ENCODE data around the gene DAPK3. TPM values are rescaled to one million over a fixed set of nuclear protein-coding genes. Genes with fewer than 3 reads are reported as not detected.

The DAPK3 gene
- total and polyA plus RNA-seq, 8 donors, result 20.6 to 61.4 (median 30.4) TPM

GRCh38 chr19:3919793-3920192 is 51.1 kb downstream of the DAPK3 start:
- ATAC-seq (no peak), DNase-seq (no peak), FAIRE-seq (no peak)
- WGBS, 2 donors, result 88 to 92% methylated on average over 8 of the region's 8 CpGs
- intact Hi-C loops (cut with DNase I), result no loop called here
- Histone ChIP-seq H3K27me3 (no peaks in the 10 kb centered on the region), H3K4me3 (no peak overlapping the region), H3K9me3 (no peaks in the 10 kb centered on the region), H3K36me3 (no peaks in the 10 kb centered on the region), H3K4me1 (no peaks in the 10 kb centered on the region), H3K27ac (no peak overlapping the region)
- TF ChIP-seq CTCF (IDR thresholded peaks at IDR 0.05), result no peak

- Histone ChIP-seq H3K27ac (no peak overlapping the region), H3K4me3 (no peak overlapping the region), H3K36me3 (no peaks in the 10 kb centered on the region), H3K27me3 (no peaks in the 10 kb centered on the region), H3K4me1 (no peaks in the 10 kb centered on the region), H3K9me3 (no peaks in the 10 kb centered on the region)
- ATAC-seq (no peak), DNase-seq (no peak), FAIRE-seq (no peak)
- intact Hi-C loops (cut with DNase I), result no loop called here
- WGBS, 2 donors, result 79 to 90% methylated on average over 5 of the region's 5 CpGs
- TF ChIP-seq CTCF (IDR thresholded peaks at IDR 0.05), result no peak
Measured at GRCh38 chr19:3916033-3916432, 54.9 kb downstream of the DAPK3 start.

GRCh38 chr19:3914199-3914598 is 56.7 kb downstream of the DAPK3 start:
- Histone ChIP-seq H3K4me1 (no peaks in the 10 kb centered on the region), H3K27ac (no peak overlapping the region), H3K4me3 (no peak overlapping the region), H3K27me3 (no peaks in the 10 kb centered on the region), H3K9me3 (no peaks in the 10 kb centered on the region), H3K36me3 (no peaks in the 10 kb centered on the region)
- intact Hi-C loops (cut with DNase I), result no loop called here
- no peak for DNase-seq
- FAIRE-seq, result no peak
- no peak for TF ChIP-seq CTCF (IDR thresholded peaks at IDR 0.05)
- 69 to 80% methylated on average over 7 to 9 of the region's 9 CpGs for WGBS, 2 donors
- ATAC-seq, result no peak

- Histone ChIP-seq H3K36me3 (no peaks in the 10 kb centered on the region), H3K27me3 (no peaks in the 10 kb centered on the region), H3K4me3 (no peak overlapping the region), H3K27ac (no peak overlapping the region), H3K9me3 (no peaks in the 10 kb centered on the region), H3K4me1 (no peaks in the 10 kb centered on the region)
- FAIRE-seq (no peak), DNase-seq (no peak), ATAC-seq (no peak)
- WGBS, 2 donors, result 100% methylated on average over 1 of the region's 1 CpG
- intact Hi-C loops (cut with DNase I), result no loop called here
- no peak for TF ChIP-seq CTCF (IDR thresholded peaks at IDR 0.05)
Measured at GRCh38 chr19:3910105-3910504, 60.8 kb downstream of the DAPK3 start.

Small RNAs within 50 kb of the gene (microRNA-seq; reads per million reads assigned to microRNA genes)
- 0 reads per million in 2 donors for gene MIR637

Other genes with a start within 250 kb of the DAPK3 start
- 10 to 100 TPM in 3 of 6 donors, 1 to 10 TPM in 3; 6.7 to 18.7 (median 9.7) TPM for gene APBA3, start 209.4 kb downstream of the DAPK3 start, total RNA-seq
- gene APBA3, start 209.4 kb downstream of the DAPK3 start, polyA plus RNA-seq, result 10 to 100 TPM; 21.7 to 27.1 TPM
- 10 to 100 TPM; 30.0 to 46.3 (median 36.5) TPM for gene MRPL54, start 208.4 kb downstream of the DAPK3 start, total RNA-seq
- gene MRPL54, start 208.4 kb downstream of the DAPK3 start, polyA plus RNA-seq, result 100 to 1,000 TPM in 1 of 2 donors, 10 to 100 TPM in 1; 95.8 to 104 TPM
- not detected for gene RAX2, start 198.9 kb downstream of the DAPK3 start, total RNA-seq
- gene RAX2, start 198.9 kb downstream of the DAPK3 start, polyA plus RNA-seq, result not detected
- 1 to 10 TPM in 2 of 6 donors, under 1 TPM in 2, not detected in 2; 0.69 to 3.9 (median 1.5) TPM for gene MATK, start 184.7 kb downstream of the DAPK3 start, total RNA-seq
- gene MATK, start 184.7 kb downstream of the DAPK3 start, polyA plus RNA-seq, result 1 to 10 TPM; 1.6 to 1.8 TPM
- gene ZFR2, start 102.1 kb downstream of the DAPK3 start, total RNA-seq, result under 1 TPM in 4 of 6 donors, not detected in 2; 0.06 to 0.37 (median 0.30) TPM
- gene ZFR2, start 102.1 kb downstream of the DAPK3 start, polyA plus RNA-seq, result 1 to 10 TPM in 1 of 2 donors, under 1 TPM in 1; 0.49 to 3.1 TPM
- gene ATCAY, start 90.4 kb downstream of the DAPK3 start, total RNA-seq, result under 1 TPM; 0.09 to 0.67 (median 0.27) TPM
- under 1 TPM; 0.04 to 0.70 TPM for gene ATCAY, start 90.4 kb downstream of the DAPK3 start, polyA plus RNA-seq
- under 1 TPM in 1 of 6 donors, not detected in 5; 0.55 TPM for gene NMRK2, start 38.0 kb downstream of the DAPK3 start, total RNA-seq
- under 1 TPM; 0.23 to 0.33 TPM for gene NMRK2, start 38.0 kb downstream of the DAPK3 start, polyA plus RNA-seq
- 1,000 to 10,000 TPM; 2,199 to 4,238 (median 2,879) TPM for gene EEF2, start 14.4 kb upstream of the DAPK3 start, total RNA-seq
- gene EEF2, start 14.4 kb upstream of the DAPK3 start, polyA plus RNA-seq, result 1,000 to 10,000 TPM in 1 of 2 donors, 100 to 1,000 TPM in 1; 545 to 1,088 TPM
- gene PIAS4, start 36.6 kb upstream of the DAPK3 start, total RNA-seq, result 10 to 100 TPM; 13.4 to 25.3 (median 16.1) TPM
- 10 to 100 TPM; 12.8 to 14.8 TPM for gene PIAS4, start 36.6 kb upstream of the DAPK3 start, polyA plus RNA-seq
- gene ZBTB7A, start 95.8 kb upstream of the DAPK3 start, total RNA-seq, result 10 to 100 TPM; 10.9 to 25.0 (median 15.6) TPM
- 1 to 10 TPM; 6.1 to 9.3 TPM for gene ZBTB7A, start 95.8 kb upstream of the DAPK3 start, polyA plus RNA-seq
- gene MAP2K2, start 153.0 kb upstream of the DAPK3 start, total RNA-seq, result 10 to 100 TPM; 52.4 to 78.1 (median 70.0) TPM
- gene MAP2K2, start 153.0 kb upstream of the DAPK3 start, polyA plus RNA-seq, result 100 to 1,000 TPM; 107 to 183 TPM
- gene CREB3L3, start 182.5 kb upstream of the DAPK3 start, total RNA-seq, result under 1 TPM in 1 of 6 donors, not detected in 5; 0.67 TPM
- gene CREB3L3, start 182.5 kb upstream of the DAPK3 start, polyA plus RNA-seq, result under 1 TPM in 1 of 2 donors, not detected in 1; 0.27 TPM
- 10 to 100 TPM; 10.9 to 16.6 (median 12.4) TPM for gene SIRT6, start 211.5 kb upstream of the DAPK3 start, total RNA-seq
- gene SIRT6, start 211.5 kb upstream of the DAPK3 start, polyA plus RNA-seq, result 10 to 100 TPM; 30.8 to 47.4 TPM
- gene ANKRD24, start 211.6 kb upstream of the DAPK3 start, total RNA-seq, result 1 to 10 TPM in 5 of 6 donors, under 1 TPM in 1; 0.70 to 2.6 (median 1.5) TPM
- 10 to 100 TPM in 1 of 2 donors, 1 to 10 TPM in 1; 7.8 to 14.2 TPM for gene ANKRD24, start 211.6 kb upstream of the DAPK3 start, polyA plus RNA-seq